Mesothelial cell of epicardium (in vitro differentiated cells): ENCODE data around the gene TCTN1. TPM values are rescaled to one million over a fixed set of nuclear protein-coding genes. Genes with fewer than 3 reads are reported as not detected.

ENCODE experiments used
- DNase-seq, 2 experiments: peaks; one replicate each; pipeline ENCODE4 v3.0.0; 2021; ENCODE audit warnings: low spot score in 2 of 2; ENCODE audit not compliant: unreplicated experiment in 2 of 2
- H3K27ac Mint-ChIP-seq: 2 replicates; pipeline ENCODE4 v1.8.0; 2021; ENCODE audit warnings: mixed read lengths
- H3K27me3 Mint-ChIP-seq: 2 replicates; pipeline ENCODE4 v1.8.0; 2021; ENCODE audit warnings: low read depth, mixed read lengths
- H3K36me3 Mint-ChIP-seq: 2 replicates; pipeline ENCODE4 v1.8.0; 2021; ENCODE audit warnings: mixed read lengths
- H3K4me1 Mint-ChIP-seq: 2 replicates; pipeline ENCODE4 v1.8.0; 2021; ENCODE audit warnings: mixed read lengths
- H3K4me3 Mint-ChIP-seq: 2 replicates; pipeline ENCODE4 v1.8.0; 2021; ENCODE audit warnings: mild to moderate bottlenecking, moderate library complexity, mixed read lengths
- H3K9me3 Mint-ChIP-seq: 2 replicates; pipeline ENCODE4 v1.8.0; 2021; ENCODE audit warnings: mixed read lengths
- total RNA-seq: library from RNA; stranded (reverse); gene quantifications from 3 replicates; pipeline ENCODE4 v1.2.1, GENCODE V29; 2021
- TF ChIP-seq, protein P1 (sequence below): fragments of 200-600 bp; sonication (generic); IDR thresholded peaks from one replicate; pipeline ENCODE4 v1.5.0; 2021; ENCODE audit warnings: antibody characterized with exemption; ENCODE audit not compliant: unreplicated experiment

The TCTN1 gene
- total RNA-seq, 1 donor from 2014 or later = 63.4 TPM

DNA sequence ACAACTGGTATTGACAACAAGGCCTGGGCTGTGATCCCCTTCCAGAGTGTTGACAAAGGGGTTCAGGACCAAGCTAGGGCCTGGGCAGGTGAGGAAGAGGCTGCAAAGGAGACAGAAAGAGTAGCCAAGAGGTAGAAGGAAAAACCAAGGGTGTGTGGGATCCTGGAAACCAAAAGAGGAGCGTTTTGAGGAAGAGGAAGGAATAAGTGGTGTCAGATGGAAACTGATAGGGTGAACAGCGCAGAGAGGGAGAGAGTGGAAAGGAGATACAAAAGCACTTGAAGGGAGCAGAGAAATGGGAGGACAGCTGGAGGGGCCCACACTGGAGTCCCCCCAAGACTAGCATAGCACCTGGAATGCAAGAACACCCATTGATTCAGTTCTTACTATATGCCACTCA lies 83.3 kb downstream of the TCTN1 start:
- Mint-ChIP-seq H3K4me1 (peaks cover 8% of the 10 kb centered on the region), H3K4me3 (no peak overlapping the region), H3K27me3 (no peaks in the 10 kb centered on the region), H3K9me3 (no peaks in the 10 kb centered on the region), H3K27ac (no peak overlapping the region), H3K36me3 (no peaks in the 10 kb centered on the region)
- DNase-seq = no peak
- TF ChIP-seq, protein P1, sequence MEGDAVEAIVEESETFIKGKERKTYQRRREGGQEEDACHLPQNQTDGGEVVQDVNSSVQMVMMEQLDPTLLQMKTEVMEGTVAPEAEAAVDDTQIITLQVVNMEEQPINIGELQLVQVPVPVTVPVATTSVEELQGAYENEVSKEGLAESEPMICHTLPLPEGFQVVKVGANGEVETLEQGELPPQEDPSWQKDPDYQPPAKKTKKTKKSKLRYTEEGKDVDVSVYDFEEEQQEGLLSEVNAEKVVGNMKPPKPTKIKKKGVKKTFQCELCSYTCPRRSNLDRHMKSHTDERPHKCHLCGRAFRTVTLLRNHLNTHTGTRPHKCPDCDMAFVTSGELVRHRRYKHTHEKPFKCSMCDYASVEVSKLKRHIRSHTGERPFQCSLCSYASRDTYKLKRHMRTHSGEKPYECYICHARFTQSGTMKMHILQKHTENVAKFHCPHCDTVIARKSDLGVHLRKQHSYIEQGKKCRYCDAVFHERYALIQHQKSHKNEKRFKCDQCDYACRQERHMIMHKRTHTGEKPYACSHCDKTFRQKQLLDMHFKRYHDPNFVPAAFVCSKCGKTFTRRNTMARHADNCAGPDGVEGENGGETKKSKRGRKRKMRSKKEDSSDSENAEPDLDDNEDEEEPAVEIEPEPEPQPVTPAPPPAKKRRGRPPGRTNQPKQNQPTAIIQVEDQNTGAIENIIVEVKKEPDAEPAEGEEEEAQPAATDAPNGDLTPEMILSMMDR = no peak

DNA sequence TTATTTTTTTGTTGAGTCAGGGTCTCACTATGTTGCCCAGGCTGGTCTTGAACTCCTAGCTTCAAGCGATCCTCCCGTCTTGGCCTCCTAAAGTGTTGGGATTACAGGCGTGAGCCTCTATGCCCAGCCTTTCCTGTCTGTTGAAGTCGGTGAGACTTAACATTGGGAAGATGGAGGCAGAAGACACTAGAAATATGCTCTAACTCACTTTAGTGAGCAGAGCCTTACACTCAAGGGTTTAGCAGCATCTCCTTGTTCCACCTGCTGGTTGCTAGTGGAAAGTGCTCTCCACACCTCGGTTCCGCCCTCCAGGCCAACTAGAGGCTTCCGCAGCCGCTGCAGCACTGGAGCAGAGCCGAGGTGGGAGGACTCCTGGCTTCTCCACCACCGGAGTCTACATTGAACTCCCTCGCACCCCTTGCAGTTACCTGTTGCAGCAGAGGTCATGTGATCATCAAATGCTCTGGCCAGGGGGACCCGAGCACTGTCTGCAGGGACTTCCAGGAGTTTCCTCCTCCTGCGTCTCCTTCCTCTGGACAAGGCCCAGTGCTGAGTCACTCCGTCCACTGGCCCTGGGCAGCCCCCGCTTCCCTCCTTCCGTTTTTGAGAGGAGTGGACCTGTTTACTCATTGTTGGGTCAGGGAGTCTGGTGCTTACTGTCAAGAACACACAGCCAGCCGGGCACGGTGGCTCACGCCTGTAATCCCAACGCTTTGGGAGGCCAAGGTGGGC lies 84.4 kb downstream of the TCTN1 start:
- TF ChIP-seq, protein P1 = peak; percentile 38
- peak in 1 of 2 experiments; percentile 62 for DNase-seq
- Mint-ChIP-seq H3K9me3 (no peaks in the 10 kb centered on the region), H3K4me3 (no peak overlapping the region), H3K4me1 (peaks cover 8% of the 10 kb centered on the region), H3K36me3 (no peaks in the 10 kb centered on the region), H3K27ac (no peak overlapping the region), H3K27me3 (no peaks in the 10 kb centered on the region)

Other genes starting within 250 kb of the TCTN1 start
- 62.8 to 66.6 TPM (median 66.0 TPM) in 3 replicates for gene ANAPC7, start 210.4 kb upstream of the TCTN1 start, total RNA-seq
- gene ARPC3, start 163.8 kb upstream of the TCTN1 start, total RNA-seq = 144 to 149 TPM (median 146 TPM) in 3 replicates
- 12.7 to 14.5 TPM (median 13.9 TPM) in 3 replicates for gene GPN3, start 145.9 kb upstream of the TCTN1 start, total RNA-seq
- 9.9 to 11.6 TPM (median 10.3 TPM) in 3 replicates for gene FAM216A, start 145.3 kb upstream of the TCTN1 start, total RNA-seq
- gene VPS29, start 112.0 kb upstream of the TCTN1 start, total RNA-seq = 71.3 to 77.0 TPM (median 74.2 TPM) in 3 replicates
- gene RAD9B, start 111.8 kb upstream of the TCTN1 start, total RNA-seq = 0.51 to 0.73 TPM (median 0.54 TPM) in 3 replicates
- gene PPTC7, start 30.8 kb upstream of the TCTN1 start, total RNA-seq = 14.2 to 15.3 TPM (median 14.5 TPM) in 3 replicates
- gene HVCN1, start 75.0 kb downstream of the TCTN1 start, total RNA-seq = 5.1 to 7.0 TPM (median 6.1 TPM) in 3 replicates
- 147 to 156 TPM (median 150 TPM) in 3 replicates for gene PPP1CC, start 128.8 kb downstream of the TCTN1 start, total RNA-seq
- not detected in 3 replicates for gene CCDC63, start 232.9 kb downstream of the TCTN1 start, total RNA-seq